ENCODE measurements around the gene CELF2. TPM values are rescaled to one million over a fixed set of nuclear protein-coding genes. Genes with fewer than 3 reads are reported as not detected.

The CELF2 gene
- total RNA-seq, 1 experiment from 2014 or later = 28.7 TPM

DNA sequence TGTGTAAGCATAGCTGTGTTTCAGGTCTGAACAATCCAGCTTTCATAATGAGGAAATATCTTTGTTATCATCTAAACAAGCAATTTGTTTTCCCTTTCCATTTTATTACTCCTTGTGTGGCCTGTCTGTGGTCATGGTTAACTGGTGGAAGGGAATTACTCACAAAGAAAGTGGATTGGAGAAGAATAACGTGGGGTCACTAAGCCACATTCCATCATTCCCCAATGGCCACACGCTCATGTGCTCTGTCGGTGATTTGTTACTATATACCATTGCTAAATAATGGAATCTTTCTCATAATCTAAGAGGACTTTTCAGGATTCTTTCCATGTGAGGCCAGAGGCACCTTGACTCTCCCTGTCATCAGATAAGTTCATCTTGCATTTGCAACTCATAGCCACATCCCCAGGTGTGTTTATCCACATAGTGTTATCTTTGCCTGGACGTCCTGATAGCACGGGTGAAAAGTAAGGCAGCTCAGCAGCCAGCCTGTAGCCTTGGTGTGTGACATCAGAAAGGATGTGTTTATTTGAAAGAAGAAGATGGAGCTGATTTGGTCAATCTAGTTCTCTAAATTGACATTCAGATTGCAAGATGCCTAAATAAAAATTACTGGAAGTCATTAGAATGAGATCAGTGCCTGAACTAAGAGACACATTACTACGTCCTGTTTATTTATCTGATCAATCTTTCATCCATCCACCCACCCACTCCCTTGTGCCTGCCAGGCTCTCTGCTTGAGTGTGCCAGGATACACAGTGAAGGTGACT, 128.9 kb downstream of the CELF2 start:
- no peak overlapping the region for H3K4me2 ChIP-seq (ENCODE audit: insufficient read depth, insufficient read length, low read length)
- no peaks in the 10 kb centered on the region for H3K9me3 ChIP-seq (ENCODE audit: control insufficient read depth, low read depth, low read length)
- no peak overlapping the region for H3K18ac ChIP-seq (ENCODE audit: insufficient read length, low read depth, low read length)
- H3K23me2 ChIP-seq (ENCODE audit: insufficient read length, low read depth, low read length, poor library complexity, severe bottlenecking) = no peaks in the 10 kb centered on the region
- Mint-ChIP-seq H3K9me3 (peaks cover 0 to 3% of the 10 kb centered on the region in 2 experiments; a peak in 1 of 5 replicates), H3K27ac (peak overlapping the region in 1 of 3 experiments; percentile 9; a peak in 2 of 7 replicates), H3K36me3 (ENCODE audit: insufficient read depth in 1 of 3, low read depth in 3 of 3) (peaks cover 2 to 13% (median 2%) of the 10 kb centered on the region in 3 experiments; a peak in 3 of 7 replicates), H3K4me1 (peaks cover 80 to 86% of the 10 kb centered on the region in 2 experiments), H3K4me3 (no peak overlapping the region), H3K27me3 (ENCODE audit: low read depth) (no peaks in the 10 kb centered on the region)
- H2BK120ac ChIP-seq (ENCODE audit: low read depth, low read length, poor library complexity, severe bottlenecking) = no peak overlapping the region
- H3K9ac ChIP-seq (ENCODE audit: extremely low read depth, insufficient read length, low read length) = no peak overlapping the region
- H3K79me2 ChIP-seq (ENCODE audit: insufficient read depth, low read length) = 0 out of 2 replicates have a peak, but pooled peaks cover 2% of the 10 kb centered on the region
- H3K4ac ChIP-seq (ENCODE audit: low read depth, low read length) = no peak overlapping the region
- no peak overlapping the region for H3K56ac ChIP-seq (ENCODE audit: insufficient read length, low read depth, low read length)
- no peak for DNase-seq
- no peak overlapping the region for H2BK12ac ChIP-seq (ENCODE audit: insufficient read length, low read depth, low read length)
- no peak overlapping the region for H2AK5ac ChIP-seq (ENCODE audit: insufficient read length, low read length)
- H2BK15ac ChIP-seq (ENCODE audit: low read depth, low read length) = no peak overlapping the region
- TF ChIP-seq, protein P1, sequence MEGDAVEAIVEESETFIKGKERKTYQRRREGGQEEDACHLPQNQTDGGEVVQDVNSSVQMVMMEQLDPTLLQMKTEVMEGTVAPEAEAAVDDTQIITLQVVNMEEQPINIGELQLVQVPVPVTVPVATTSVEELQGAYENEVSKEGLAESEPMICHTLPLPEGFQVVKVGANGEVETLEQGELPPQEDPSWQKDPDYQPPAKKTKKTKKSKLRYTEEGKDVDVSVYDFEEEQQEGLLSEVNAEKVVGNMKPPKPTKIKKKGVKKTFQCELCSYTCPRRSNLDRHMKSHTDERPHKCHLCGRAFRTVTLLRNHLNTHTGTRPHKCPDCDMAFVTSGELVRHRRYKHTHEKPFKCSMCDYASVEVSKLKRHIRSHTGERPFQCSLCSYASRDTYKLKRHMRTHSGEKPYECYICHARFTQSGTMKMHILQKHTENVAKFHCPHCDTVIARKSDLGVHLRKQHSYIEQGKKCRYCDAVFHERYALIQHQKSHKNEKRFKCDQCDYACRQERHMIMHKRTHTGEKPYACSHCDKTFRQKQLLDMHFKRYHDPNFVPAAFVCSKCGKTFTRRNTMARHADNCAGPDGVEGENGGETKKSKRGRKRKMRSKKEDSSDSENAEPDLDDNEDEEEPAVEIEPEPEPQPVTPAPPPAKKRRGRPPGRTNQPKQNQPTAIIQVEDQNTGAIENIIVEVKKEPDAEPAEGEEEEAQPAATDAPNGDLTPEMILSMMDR (conservative IDR thresholded peaks at IDR 0.05) = no peak
- H4K5ac ChIP-seq (ENCODE audit: insufficient read length, low read depth, low read length) = no peak overlapping the region
- H3K79me1 ChIP-seq (ENCODE audit: insufficient read depth, low read depth, low read length, poor library complexity, severe bottlenecking) = no peaks in the 10 kb centered on the region
- no CpG with 5 or more reads among the region's 6 CpGs for WGBS (ENCODE audit: extremely low coverage, insufficient read length, low lambda C conversion rate)
- H2BK5ac ChIP-seq (ENCODE audit: insufficient read length, low read length) = no peak overlapping the region
- H3K27ac ChIP-seq (ENCODE audit: insufficient read length, low read depth, low read length) = no peak overlapping the region
- no peak overlapping the region for H3K14ac ChIP-seq (ENCODE audit: insufficient read depth, low read length)
- no peak overlapping the region for H3T11ph ChIP-seq (ENCODE audit: low read length)
- H2AFZ ChIP-seq (ENCODE audit: low read length) = no peak overlapping the region
- H3K4me1 ChIP-seq (ENCODE audit: insufficient read depth, low read length) = peaks cover 15% of the 10 kb centered on the region; the same call in 1 of the 2 replicates
- no peaks in the 10 kb centered on the region for H4K20me1 ChIP-seq (ENCODE audit: control insufficient read depth, insufficient read depth, insufficient read length)
- no peaks in the 10 kb centered on the region for H3K27me3 ChIP-seq (ENCODE audit: insufficient read depth, low read length)
- no peak overlapping the region for H2BK20ac ChIP-seq (ENCODE audit: low read depth, low read length, poor library complexity, severe bottlenecking)
- H4K8ac ChIP-seq (replicated peaks; ENCODE audit: insufficient read length, low read depth, low read length) = no peak overlapping the region
- H3K23ac ChIP-seq (ENCODE audit: insufficient read length, low read depth, low read length) = no peak overlapping the region
- H4K91ac ChIP-seq (ENCODE audit: insufficient read length, low read depth, low read length) = no peak overlapping the region
